Epithelial cell of esophagus (primary cell): ENCODE results near the gene ATXN7.
A peak's percentile ranks its signal among the peaks of the same experiment; 100 is the strongest.

Source experiments
- DNase-seq: peaks from one replicate; pipeline ENCODE4 v3.0.0; 2010; ENCODE audit warnings: low read depth
- H3K4me3 ChIP-seq: 2 replicates; pipeline ENCODE4 v1.5.1; 2011; ENCODE audit warnings: mild to moderate bottlenecking, low read length, control low read depth
- CTCF ChIP-seq: IDR thresholded peaks from 2 replicates; pipeline ENCODE4 v1.5.1; 2011; ENCODE audit warnings: low read depth, mild to moderate bottlenecking, low read length, control low read depth, inconsistent platforms; ENCODE audit not compliant: insufficient read depth; ENCODE audit errors: missing control alignments

Gene ATXN7

DNA sequence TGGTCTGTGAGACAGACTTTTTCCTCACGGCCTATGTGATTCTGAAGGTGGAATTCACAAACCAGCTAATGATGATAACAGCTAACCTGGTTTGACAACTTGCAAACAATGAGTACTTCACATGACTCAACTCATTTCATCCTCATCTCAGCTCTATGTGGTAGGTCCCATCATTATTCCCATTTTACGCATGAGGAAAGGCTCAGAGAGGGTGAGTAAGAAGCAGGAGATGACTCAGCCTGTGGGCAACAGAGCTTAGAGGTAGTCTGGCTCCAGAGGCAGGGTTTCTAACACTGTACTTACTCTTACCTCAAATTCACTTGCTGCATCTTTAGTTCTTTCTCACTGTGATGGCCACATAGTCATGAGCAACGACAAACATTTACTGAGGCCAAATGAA, 185.5 kb downstream of the ATXN7 start:
- no peak for TF ChIP-seq CTCF
- H3K4me3 ChIP-seq, result no peak overlapping the region
- peak; percentile 91 for DNase-seq

DNA sequence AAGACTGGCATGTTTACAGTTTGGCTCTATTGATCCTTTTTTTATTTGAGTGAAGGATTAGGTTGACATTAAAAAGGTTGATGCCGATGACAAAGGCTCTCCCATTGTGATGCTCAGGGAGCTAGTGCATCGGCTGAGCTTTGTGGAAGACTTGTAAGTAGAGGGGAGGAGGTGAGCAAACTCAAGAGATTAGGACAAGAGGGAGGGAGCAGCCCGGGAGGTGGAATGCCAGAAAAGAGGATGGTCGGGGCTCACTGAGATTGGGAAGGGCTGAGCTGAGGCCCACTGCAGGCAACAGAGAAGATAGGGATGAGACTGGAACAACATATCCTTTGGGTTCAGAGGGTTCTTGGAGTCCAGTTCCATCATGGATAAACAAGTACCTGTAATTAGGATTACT, 186.2 kb downstream of the ATXN7 start:
- H3K4me3 ChIP-seq, result no peak overlapping the region
- no peak for DNase-seq
- TF ChIP-seq CTCF, result no peak
